Body of pancreas (tissue), 4 donors: Measurements from ENCODE around the gene DDX10.

ENCODE experiments used
- CTCF ChIP-seq, 7 experiments: fragments of 450-650 bp in 4 of 7; fragments of 200-600 bp in 3 of 7; sonication (generic) in 3 of 7; IDR thresholded peaks; one replicate each; pipeline ENCODE4 v1.5.1; 2016 to 2019; ENCODE audit warnings: antibody characterized with exemption in 7 of 7
- POLR2A ChIP-seq, 3 donors: fragments of 450-650 bp; IDR thresholded peaks; one replicate each; pipeline ENCODE4 v1.6.1; 2016; ENCODE audit warnings: antibody characterized with exemption in 3 of 3, mild to moderate bottlenecking in 2 of 3

DNA sequence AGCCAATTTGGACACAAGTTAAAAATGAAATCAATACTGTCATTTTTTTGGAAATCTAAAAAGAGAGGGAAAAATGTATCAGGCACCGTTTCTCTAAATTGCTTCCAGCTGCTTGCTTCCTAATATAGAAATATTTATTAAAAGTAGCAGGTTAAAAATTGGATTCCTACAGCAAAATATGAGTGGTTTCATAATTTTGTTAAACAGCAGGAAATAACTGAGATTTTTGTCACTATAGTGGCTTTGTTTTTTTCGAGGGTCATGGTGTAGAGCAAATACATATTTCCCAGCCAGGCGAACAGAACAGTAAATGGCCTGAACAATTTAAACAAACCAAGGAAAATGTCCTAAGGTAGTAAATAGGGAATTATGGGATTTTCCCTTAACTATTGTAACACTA lies 159.7 kb downstream of the DDX10 start:
- TF ChIP-seq CTCF (IDR thresholded peaks at IDR 0.05): no peak
- no peak for TF ChIP-seq POLR2A (IDR thresholded peaks at IDR 0.05)
